ENCODE results near the gene TUBB6. TPM values are rescaled to one million over a fixed set of nuclear protein-coding genes. Genes with fewer than 3 reads are reported as not detected.

TUBB6 gene
- total RNA-seq, 1 donor, result 36.7 TPM

GRCh38 chr18:12318334-12318697 lies 10.3 kb downstream of the TUBB6 start:
- no peaks in the 10 kb centered on the region for H3K9me3 ChIP-seq (ENCODE audit: low read depth, low read length)
- no peaks in the 10 kb centered on the region for H3K27me3 ChIP-seq (ENCODE audit: insufficient read depth, low read length)
- peaks cover 27% of the 10 kb centered on the region for H3K4me1 ChIP-seq (ENCODE audit: insufficient read depth, low read length)
- no peak overlapping the region for H3K4me3 ChIP-seq (ENCODE audit: low read length)

GRCh38 chr18:12318857-12319256 lies 10.8 kb downstream of the TUBB6 start:
- Histone ChIP-seq H3K27me3 (ENCODE audit: insufficient read depth, low read length) (no peaks in the 10 kb centered on the region), H3K9me3 (ENCODE audit: low read depth, low read length) (no peaks in the 10 kb centered on the region), H3K4me3 (ENCODE audit: low read length) (no peak overlapping the region), H3K4me1 (ENCODE audit: insufficient read depth, low read length) (peaks cover 25% of the 10 kb centered on the region)

DNA sequence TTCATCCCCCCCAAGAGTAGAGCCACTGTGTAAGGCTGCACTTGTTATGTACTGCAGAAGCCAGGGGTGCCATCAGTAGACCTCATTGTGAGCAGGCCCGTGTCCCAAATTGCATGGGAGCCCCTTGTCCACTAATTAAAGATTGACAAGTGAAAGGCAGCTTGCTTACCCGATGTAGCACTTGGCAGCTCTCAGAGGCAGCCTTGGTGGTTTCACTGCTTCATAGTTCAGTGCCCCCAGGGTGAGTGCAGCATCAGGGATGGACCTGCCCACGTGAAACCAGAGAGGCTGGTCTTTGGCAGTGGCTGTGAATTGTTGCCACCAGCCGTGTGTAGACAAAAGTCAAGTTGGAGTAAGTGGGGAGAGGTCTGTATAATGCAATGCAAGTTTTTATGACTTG lies 13.3 kb downstream of the TUBB6 start:
- Histone ChIP-seq H3K9me3 (ENCODE audit: low read depth, low read length) (no peaks in the 10 kb centered on the region), H3K4me1 (ENCODE audit: insufficient read depth, low read length) (peaks cover 17% of the 10 kb centered on the region), H3K4me3 (ENCODE audit: low read length) (no peak overlapping the region), H3K27me3 (ENCODE audit: insufficient read depth, low read length) (no peaks in the 10 kb centered on the region)

DNA sequence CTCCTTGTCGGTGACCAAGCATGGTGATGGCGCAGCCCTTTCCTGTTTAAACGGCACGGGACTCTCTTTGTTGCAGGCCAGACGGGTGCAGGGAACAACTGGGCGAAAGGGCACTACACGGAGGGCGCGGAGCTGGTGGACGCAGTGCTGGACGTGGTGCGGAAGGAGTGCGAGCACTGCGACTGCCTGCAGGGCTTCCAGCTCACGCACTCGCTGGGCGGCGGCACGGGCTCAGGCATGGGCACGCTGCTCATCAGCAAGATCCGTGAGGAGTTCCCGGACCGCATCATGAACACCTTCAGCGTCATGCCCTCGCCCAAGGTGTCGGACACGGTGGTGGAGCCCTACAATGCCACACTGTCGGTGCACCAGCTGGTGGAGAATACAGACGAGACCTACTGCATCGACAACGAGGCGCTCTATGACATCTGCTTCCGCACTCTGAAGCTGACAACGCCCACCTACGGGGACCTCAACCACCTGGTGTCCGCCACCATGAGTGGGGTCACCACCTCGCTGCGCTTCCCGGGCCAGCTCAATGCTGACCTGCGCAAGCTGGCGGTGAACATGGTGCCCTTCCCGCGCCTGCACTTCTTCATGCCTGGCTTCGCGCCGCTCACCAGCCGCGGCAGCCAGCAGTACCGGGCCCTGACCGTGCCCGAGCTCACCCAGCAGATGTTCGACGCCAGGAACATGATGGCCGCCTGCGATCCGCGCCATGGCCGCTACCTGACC lies 17.1 kb downstream of the TUBB6 start:
- Histone ChIP-seq H3K4me3 (ENCODE audit: low read length) (no peak overlapping the region), H3K9me3 (ENCODE audit: low read depth, low read length) (no peaks in the 10 kb centered on the region), H3K27me3 (ENCODE audit: insufficient read depth, low read length) (no peaks in the 10 kb centered on the region), H3K4me1 (ENCODE audit: insufficient read depth, low read length) (peaks cover 5% of the 10 kb centered on the region)

DNA sequence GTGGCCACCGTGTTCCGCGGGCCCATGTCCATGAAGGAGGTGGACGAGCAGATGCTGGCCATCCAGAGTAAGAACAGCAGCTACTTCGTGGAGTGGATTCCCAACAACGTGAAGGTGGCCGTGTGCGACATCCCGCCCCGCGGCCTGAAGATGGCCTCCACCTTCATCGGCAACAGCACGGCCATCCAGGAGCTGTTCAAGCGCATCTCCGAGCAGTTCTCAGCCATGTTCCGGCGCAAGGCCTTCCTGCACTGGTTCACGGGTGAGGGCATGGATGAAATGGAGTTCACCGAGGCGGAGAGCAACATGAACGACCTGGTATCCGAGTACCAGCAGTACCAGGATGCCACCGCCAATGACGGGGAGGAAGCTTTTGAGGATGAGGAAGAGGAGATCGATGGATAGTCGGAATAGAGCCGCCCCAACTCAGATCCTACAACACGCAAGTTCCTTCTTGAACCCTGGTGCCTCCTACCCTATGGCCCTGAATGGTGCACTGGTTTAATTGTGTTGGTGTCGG lies 17.7 kb downstream of the TUBB6 start:
- H3K9me3 ChIP-seq (ENCODE audit: low read depth, low read length), result no peaks in the 10 kb centered on the region
- H3K27me3 ChIP-seq (ENCODE audit: insufficient read depth, low read length), result no peaks in the 10 kb centered on the region
- peaks cover 5% of the 10 kb centered on the region for H3K4me1 ChIP-seq (ENCODE audit: insufficient read depth, low read length)
- no peak overlapping the region for H3K4me3 ChIP-seq (ENCODE audit: low read length)

GRCh38 chr18:12326711-12327460 lies 18.8 kb downstream of the TUBB6 start:
- H3K4me1 ChIP-seq (ENCODE audit: insufficient read depth, low read length), result peaks cover 5% of the 10 kb centered on the region
- H3K27me3 ChIP-seq (ENCODE audit: insufficient read depth, low read length), result no peaks in the 10 kb centered on the region
- H3K4me3 ChIP-seq (ENCODE audit: low read length), result no peak overlapping the region
- no peaks in the 10 kb centered on the region for H3K9me3 ChIP-seq (ENCODE audit: low read depth, low read length)

DNA sequence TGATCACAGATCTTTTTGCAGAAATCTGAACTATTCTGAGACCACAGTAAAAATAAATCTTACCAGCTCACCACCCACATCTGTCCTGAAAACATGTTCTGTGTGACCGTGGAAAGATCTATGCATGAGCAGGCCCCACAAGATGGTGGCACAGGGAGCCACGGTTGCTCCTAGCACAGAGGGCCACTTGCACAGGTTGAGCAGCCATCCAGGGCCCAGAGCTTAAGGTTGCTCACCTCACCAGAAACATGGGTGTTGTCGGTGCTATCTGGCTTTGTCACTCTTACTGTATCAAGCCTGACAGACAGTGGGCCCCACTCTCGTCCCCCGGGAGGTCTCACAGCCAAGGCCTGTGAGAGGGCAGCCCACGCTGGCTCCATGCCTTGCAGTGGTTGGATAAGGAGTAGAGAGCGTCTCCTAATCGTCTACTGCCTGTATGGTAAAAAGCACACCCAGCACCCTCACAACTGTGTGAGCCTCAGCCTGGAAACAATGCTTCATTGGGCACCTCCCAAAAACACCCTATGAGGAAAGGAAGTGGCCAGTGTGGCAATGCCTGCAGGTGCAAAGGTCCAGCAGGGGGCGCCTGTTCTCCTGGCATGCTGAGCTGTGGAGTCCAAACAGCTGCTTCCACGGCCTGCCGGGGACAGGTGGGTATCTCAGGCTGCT lies 19.6 kb downstream of the TUBB6 start:
- no peaks in the 10 kb centered on the region for H3K9me3 ChIP-seq (ENCODE audit: low read depth, low read length)
- no peaks in the 10 kb centered on the region for H3K27me3 ChIP-seq (ENCODE audit: insufficient read depth, low read length)
- H3K4me1 ChIP-seq (ENCODE audit: insufficient read depth, low read length), result peaks cover 5% of the 10 kb centered on the region
- no peak overlapping the region for H3K4me3 ChIP-seq (ENCODE audit: low read length)

DNA sequence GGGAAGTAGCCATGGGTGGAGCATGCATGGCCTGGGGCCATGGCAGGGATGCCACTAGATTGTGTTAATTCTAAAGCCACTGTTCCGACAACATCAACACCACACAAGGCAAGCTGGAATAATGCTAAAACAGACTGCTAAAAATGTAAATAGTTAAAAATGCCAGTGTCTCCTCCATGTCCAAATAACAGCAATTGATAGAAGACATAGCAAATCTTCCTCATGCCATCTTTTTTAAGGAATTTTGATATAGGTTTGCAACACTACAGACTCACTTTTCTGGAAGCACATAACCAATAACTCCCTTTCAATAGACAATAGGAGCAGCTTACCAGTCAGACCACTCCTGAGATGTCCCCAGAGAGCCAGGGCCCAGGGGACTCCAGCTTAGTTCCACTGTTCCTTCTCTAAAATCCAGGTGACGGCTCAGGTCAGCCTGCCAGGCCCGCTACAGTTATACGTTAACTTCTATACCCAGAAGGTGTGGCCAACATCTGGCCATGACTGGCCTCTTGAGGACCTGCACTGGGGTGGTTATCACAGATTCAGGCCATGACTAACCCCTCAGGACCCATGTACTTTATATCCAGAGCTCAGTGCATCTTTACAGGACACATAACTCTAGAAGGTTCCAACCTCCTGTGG lies 20.3 kb downstream of the TUBB6 start:
- peaks cover 5% of the 10 kb centered on the region for H3K4me1 ChIP-seq (ENCODE audit: insufficient read depth, low read length)
- H3K9me3 ChIP-seq (ENCODE audit: low read depth, low read length), result no peaks in the 10 kb centered on the region
- H3K27me3 ChIP-seq (ENCODE audit: insufficient read depth, low read length), result no peaks in the 10 kb centered on the region

GRCh38 chr18:12329125-12329698 lies 21.2 kb downstream of the TUBB6 start:
- Histone ChIP-seq H3K9me3 (ENCODE audit: low read depth, low read length) (no peaks in the 10 kb centered on the region), H3K4me1 (ENCODE audit: insufficient read depth, low read length) (peaks cover 5% of the 10 kb centered on the region), H3K4me3 (ENCODE audit: low read length) (no peak overlapping the region), H3K27me3 (ENCODE audit: insufficient read depth, low read length) (no peaks in the 10 kb centered on the region)

More for the DNA sequence above, 20.3 kb downstream of the TUBB6 start:
- no peak overlapping the region for H3K4me3 ChIP-seq (ENCODE audit: low read length)

- Histone ChIP-seq H3K4me1 (ENCODE audit: insufficient read depth, low read length) (peaks cover 5% of the 10 kb centered on the region), H3K27me3 (ENCODE audit: insufficient read depth, low read length) (no peaks in the 10 kb centered on the region), H3K4me3 (ENCODE audit: low read length) (no peak overlapping the region), H3K9me3 (ENCODE audit: low read depth, low read length) (no peaks in the 10 kb centered on the region)
Observed at GRCh38 chr18:12330766-12331165, 22.7 kb downstream of the TUBB6 start.

GRCh38 chr18:12333506-12334290 lies 25.7 kb downstream of the TUBB6 start:
- Histone ChIP-seq H3K4me3 (ENCODE audit: low read length) (no peak overlapping the region), H3K4me1 (ENCODE audit: insufficient read depth, low read length) (no peaks in the 10 kb centered on the region), H3K9me3 (ENCODE audit: low read depth, low read length) (no peaks in the 10 kb centered on the region), H3K27me3 (ENCODE audit: insufficient read depth, low read length) (no peaks in the 10 kb centered on the region)

DNA sequence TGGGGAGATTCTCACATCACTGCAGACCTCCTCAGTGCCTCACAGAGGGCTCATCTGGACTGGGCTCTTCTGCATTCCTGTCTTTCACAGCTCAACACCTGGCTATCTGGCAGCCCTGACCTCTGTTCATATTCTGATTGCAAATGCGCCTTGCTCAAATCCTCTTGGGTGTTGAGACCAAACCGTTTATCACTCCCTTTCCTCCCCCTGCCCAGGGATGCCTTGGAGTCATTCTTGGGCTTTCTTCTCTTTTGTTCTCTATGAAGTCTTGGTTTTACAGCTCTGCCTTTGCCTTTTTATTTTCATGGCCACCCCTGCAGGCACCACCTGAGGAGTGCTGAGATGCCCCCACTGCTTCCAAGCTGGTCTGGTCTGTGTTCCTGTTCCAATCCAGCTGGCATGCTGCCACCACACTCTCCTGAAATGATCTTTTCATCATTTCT lies 26.3 kb downstream of the TUBB6 start:
- no peaks in the 10 kb centered on the region for H3K4me1 ChIP-seq (ENCODE audit: insufficient read depth, low read length)
- H3K4me3 ChIP-seq (ENCODE audit: low read length), result no peak overlapping the region
- no peaks in the 10 kb centered on the region for H3K27me3 ChIP-seq (ENCODE audit: insufficient read depth, low read length)
- no peaks in the 10 kb centered on the region for H3K9me3 ChIP-seq (ENCODE audit: low read depth, low read length)

GRCh38 chr18:12334863-12335262 lies 26.8 kb downstream of the TUBB6 start:
- H3K27me3 ChIP-seq (ENCODE audit: insufficient read depth, low read length), result no peaks in the 10 kb centered on the region
- no peaks in the 10 kb centered on the region for H3K9me3 ChIP-seq (ENCODE audit: low read depth, low read length)
- no peaks in the 10 kb centered on the region for H3K4me1 ChIP-seq (ENCODE audit: insufficient read depth, low read length)
- no peak overlapping the region for H3K4me3 ChIP-seq (ENCODE audit: low read length)

GRCh38 chr18:12335503-12335902 lies 27.5 kb downstream of the TUBB6 start:
- Histone ChIP-seq H3K9me3 (ENCODE audit: low read depth, low read length) (no peaks in the 10 kb centered on the region), H3K27me3 (ENCODE audit: insufficient read depth, low read length) (no peaks in the 10 kb centered on the region), H3K4me1 (ENCODE audit: insufficient read depth, low read length) (no peaks in the 10 kb centered on the region), H3K4me3 (ENCODE audit: low read length) (no peak overlapping the region)
